Endodermal cell (in vitro differentiated cells): ENCODE results near the gene THSD7B. TPM values are rescaled to one million over a fixed set of nuclear protein-coding genes. Genes with fewer than 3 reads are reported as not detected.

Experiments
- DNase-seq: peaks from one replicate; pipeline ENCODE4 v3.0.0-alpha.2; 2017
- H3K27ac ChIP-seq: 2 replicates; pipeline ENCODE4 v1.5.1; 2013; ENCODE audit warnings: mild to moderate bottlenecking, low read depth, low read length, moderate library complexity
- H3K27me3 ChIP-seq: 2 replicates; pipeline ENCODE4 v1.6.1; 2013; ENCODE audit warnings: mild to moderate bottlenecking, low read length, moderate library complexity; ENCODE audit not compliant: insufficient read depth, control insufficient read depth, poor library complexity, severe bottlenecking
- H3K36me3 ChIP-seq: 2 replicates; pipeline ENCODE4 v1.7.0; 2013; ENCODE audit warnings: mild to moderate bottlenecking, low read length, moderate library complexity; ENCODE audit not compliant: control insufficient read depth, insufficient read depth
- H3K4me1 ChIP-seq: one replicate; pipeline ENCODE4 v1.7.0; 2013; ENCODE audit warnings: low read length; ENCODE audit not compliant: control insufficient read depth, insufficient read depth
- H3K4me3 ChIP-seq: 2 replicates; pipeline ENCODE4 v1.5.1; 2013; ENCODE audit warnings: mild to moderate bottlenecking, low read length, moderate library complexity
- H3K9ac ChIP-seq: 2 replicates; pipeline ENCODE4 v1.6.1; 2013; ENCODE audit warnings: mild to moderate bottlenecking, low read length, moderate library complexity; ENCODE audit not compliant: poor library complexity, severe bottlenecking; ENCODE audit errors: extremely low read depth
- H3K9me3 ChIP-seq: 2 replicates; pipeline ENCODE4 v1.6.1; 2013; ENCODE audit warnings: mild to moderate bottlenecking, low read length, moderate library complexity; ENCODE audit not compliant: control insufficient read depth
- H3K27ac Mint-ChIP-seq: 2 replicates; pipeline ENCODE4 v1.8.0; 2020; ENCODE audit warnings: mixed read lengths
- H3K27me3 Mint-ChIP-seq: 2 replicates; pipeline ENCODE4 v1.8.0; 2021; ENCODE audit warnings: mild to moderate bottlenecking, mixed read lengths; ENCODE audit not compliant: insufficient read depth
- H3K36me3 Mint-ChIP-seq: 2 replicates; pipeline ENCODE4 v1.8.0; 2020; ENCODE audit warnings: low read depth, mixed read lengths
- H3K4me1 Mint-ChIP-seq: 2 replicates; pipeline ENCODE4 v1.8.0; 2020; ENCODE audit warnings: mixed read lengths
- H3K4me3 Mint-ChIP-seq: 2 replicates; pipeline ENCODE4 v1.8.0; 2020; ENCODE audit warnings: mild to moderate bottlenecking, moderate library complexity, mixed read lengths
- H3K9me3 Mint-ChIP-seq: 2 replicates; pipeline ENCODE4 v1.8.0; 2020; ENCODE audit warnings: mild to moderate bottlenecking, mixed read lengths
- WGBS, 2 experiments: methylation state at CpG; one replicate each; pipeline versions ENCODE4 v1.1.5 to v1.1.7; 2013; ENCODE audit warnings: missing lambda C conversion rate in 2 of 2, mixed read lengths in 1 of 2; ENCODE audit not compliant: insufficient coverage in 1 of 2, insufficient read length in 1 of 2; 5-methylcytosine and 5-hydroxymethylcytosine counted together
- total RNA-seq, 2 donors: library from RNA; stranded (reverse); fragmentation: NEBNext Ultra II Directional in 1 of 2; extraction: Animal tissue kit (Norgen Biotek cat#: 25700) in 1 of 2; gene quantifications; 2 replicates in 1 of 2; 3 replicates in 1 of 2; pipeline ENCODE4 v1.2.1, GENCODE V29; 2021
- TF ChIP-seq, protein P1 (sequence below): fragments of 200-600 bp; sonication (generic); conservative IDR thresholded peaks from 2 replicates; pipeline ENCODE4 v1.5.0; 2021; ENCODE audit warnings: antibody characterized with exemption, mild to moderate bottlenecking

THSD7B gene
- total RNA-seq, 2 donors from 2014 or later = 1.8 to 2.6 TPM

DNA sequence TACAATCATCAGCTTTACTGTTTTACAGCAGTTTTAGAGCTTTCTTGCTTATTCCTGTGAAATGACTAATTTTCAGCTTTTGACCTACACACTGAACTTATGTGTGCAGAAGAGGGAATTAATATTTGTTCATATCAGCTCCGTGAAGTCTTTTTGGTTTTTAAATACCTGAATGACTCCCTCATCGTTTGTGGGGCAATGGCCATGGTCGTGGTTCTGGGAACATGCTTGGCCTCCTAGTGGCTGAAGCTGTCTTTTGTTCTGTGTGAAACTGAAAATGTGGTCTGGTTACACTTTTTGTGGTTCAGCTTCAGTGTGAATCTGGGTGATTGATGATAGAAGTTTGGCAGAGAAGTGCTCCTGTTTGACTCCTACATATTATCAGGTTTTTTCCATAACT lies 408.1 kb downstream of the THSD7B start:
- Mint-ChIP-seq H3K4me3 (no peak overlapping the region), H3K9me3 (no peaks in the 10 kb centered on the region), H3K27ac (no peak overlapping the region), H3K27me3 (no peaks in the 10 kb centered on the region), H3K4me1 (peaks cover 15% of the 10 kb centered on the region), H3K36me3 (no peaks in the 10 kb centered on the region)
- Histone ChIP-seq H3K9me3 (no peaks in the 10 kb centered on the region), H3K4me3 (no peak overlapping the region), H3K27ac (no peak overlapping the region), H3K36me3 (no peaks in the 10 kb centered on the region), H3K27me3 (no peaks in the 10 kb centered on the region), H3K9ac (no peak overlapping the region), H3K4me1 (peaks cover 5% of the 10 kb centered on the region)
- TF ChIP-seq, protein P1, sequence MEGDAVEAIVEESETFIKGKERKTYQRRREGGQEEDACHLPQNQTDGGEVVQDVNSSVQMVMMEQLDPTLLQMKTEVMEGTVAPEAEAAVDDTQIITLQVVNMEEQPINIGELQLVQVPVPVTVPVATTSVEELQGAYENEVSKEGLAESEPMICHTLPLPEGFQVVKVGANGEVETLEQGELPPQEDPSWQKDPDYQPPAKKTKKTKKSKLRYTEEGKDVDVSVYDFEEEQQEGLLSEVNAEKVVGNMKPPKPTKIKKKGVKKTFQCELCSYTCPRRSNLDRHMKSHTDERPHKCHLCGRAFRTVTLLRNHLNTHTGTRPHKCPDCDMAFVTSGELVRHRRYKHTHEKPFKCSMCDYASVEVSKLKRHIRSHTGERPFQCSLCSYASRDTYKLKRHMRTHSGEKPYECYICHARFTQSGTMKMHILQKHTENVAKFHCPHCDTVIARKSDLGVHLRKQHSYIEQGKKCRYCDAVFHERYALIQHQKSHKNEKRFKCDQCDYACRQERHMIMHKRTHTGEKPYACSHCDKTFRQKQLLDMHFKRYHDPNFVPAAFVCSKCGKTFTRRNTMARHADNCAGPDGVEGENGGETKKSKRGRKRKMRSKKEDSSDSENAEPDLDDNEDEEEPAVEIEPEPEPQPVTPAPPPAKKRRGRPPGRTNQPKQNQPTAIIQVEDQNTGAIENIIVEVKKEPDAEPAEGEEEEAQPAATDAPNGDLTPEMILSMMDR = peak; percentile 80
- 75 to 92% methylated on average over 2 to 3 of the region's 3 CpGs for WGBS, 2 experiments
- peak; percentile 64 for DNase-seq

DNA sequence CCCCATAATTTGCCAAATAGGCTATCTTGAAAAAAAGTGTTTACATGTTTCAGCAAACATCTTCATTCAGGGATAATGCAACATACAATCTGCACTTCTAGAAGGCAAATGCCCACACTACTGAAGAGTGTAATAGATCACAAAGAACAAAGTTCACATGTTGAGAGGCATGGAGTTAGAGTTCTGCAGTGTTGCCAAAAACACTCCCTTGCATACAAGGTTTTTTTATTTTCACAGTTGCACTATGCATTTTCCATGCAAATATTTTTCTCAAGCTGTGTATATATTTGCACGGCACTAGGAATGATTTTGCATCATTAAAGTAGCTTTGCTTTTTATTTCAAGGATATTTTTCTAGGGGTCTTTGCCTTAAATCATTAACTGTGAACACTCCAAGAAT lies 409.9 kb downstream of the THSD7B start:
- no peak overlapping the region for H3K27ac ChIP-seq
- H3K4me3 Mint-ChIP-seq = no peak overlapping the region
- no peaks in the 10 kb centered on the region for H3K27me3 ChIP-seq
- no peaks in the 10 kb centered on the region for H3K36me3 ChIP-seq
- H3K9ac ChIP-seq = no peak overlapping the region
- peaks cover 15% of the 10 kb centered on the region for H3K4me1 Mint-ChIP-seq
- H3K9me3 Mint-ChIP-seq = no peaks in the 10 kb centered on the region
- no peaks in the 10 kb centered on the region for H3K9me3 ChIP-seq
- 80% methylated on average over 1 of the region's 1 CpG; no CpG with 5 or more reads in 1 of the 2 experiments for WGBS, 2 experiments
- no peaks in the 10 kb centered on the region for H3K27me3 Mint-ChIP-seq
- DNase-seq = no peak
- H3K4me3 ChIP-seq = no peak overlapping the region
- H3K27ac Mint-ChIP-seq = no peak overlapping the region
- H3K36me3 Mint-ChIP-seq = no peaks in the 10 kb centered on the region
- TF ChIP-seq, protein P1 = no peak
- peaks cover 5% of the 10 kb centered on the region for H3K4me1 ChIP-seq

DNA sequence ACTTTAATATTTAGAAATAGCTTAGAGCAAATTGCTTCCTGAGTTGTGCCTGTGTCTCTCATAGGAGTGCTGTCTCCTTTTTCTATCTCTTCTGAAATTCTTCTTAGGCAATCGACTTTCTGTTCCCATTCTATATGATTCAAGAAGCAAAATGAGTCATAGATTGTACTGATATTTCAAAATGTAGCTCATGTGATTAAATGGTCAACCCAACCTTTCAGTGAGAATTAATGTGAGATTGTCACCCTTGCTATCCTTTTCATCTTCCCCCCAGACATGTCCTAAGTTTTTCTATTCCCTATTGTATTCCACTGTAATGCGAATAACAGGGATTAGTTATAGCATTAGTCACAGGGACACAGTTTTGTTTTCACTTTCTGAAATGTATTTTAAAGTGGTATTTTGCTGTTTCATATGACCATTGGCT lies 413.6 kb downstream of the THSD7B start:
- H3K9ac ChIP-seq = no peak overlapping the region
- H3K27me3 ChIP-seq = no peaks in the 10 kb centered on the region
- Mint-ChIP-seq H3K4me1 (no peaks in the 10 kb centered on the region), H3K27ac (no peak overlapping the region), H3K27me3 (no peaks in the 10 kb centered on the region), H3K9me3 (no peaks in the 10 kb centered on the region), H3K4me3 (no peak overlapping the region), H3K36me3 (no peaks in the 10 kb centered on the region)
- no peaks in the 10 kb centered on the region for H3K4me1 ChIP-seq
- no peaks in the 10 kb centered on the region for H3K36me3 ChIP-seq
- WGBS, 2 experiments = 79% methylated on average over 2 of the region's 2 CpGs; no CpG with 5 or more reads in 1 of the 2 experiments
- DNase-seq = no peak
- H3K9me3 ChIP-seq = no peaks in the 10 kb centered on the region
- no peak overlapping the region for H3K27ac ChIP-seq
- TF ChIP-seq, protein P1 = no peak
- H3K4me3 ChIP-seq = no peak overlapping the region
